Body of pancreas (tissue), 4 donors: Measurements from ENCODE around the gene GRK3.
"Not testable (repeated sequence)": the region's sequence is repeated elsewhere in the genome, so short reads cannot be mapped to it uniquely, and the experiment has no call there.

Source experiments
- POLR2A ChIP-seq, 3 donors: fragments of 450-650 bp; IDR thresholded peaks; one replicate each; pipeline ENCODE4 v1.6.1; 2016; ENCODE audit warnings: antibody characterized with exemption in 3 of 3, mild to moderate bottlenecking in 2 of 3
- TF ChIP-seq, protein P1 (sequence below), 7 experiments: fragments of 450-650 bp in 4 of 7; fragments of 200-600 bp in 3 of 7; sonication (generic) in 3 of 7; IDR thresholded peaks; one replicate each; pipeline ENCODE4 v1.5.1; 2016 to 2019; ENCODE audit warnings: antibody characterized with exemption in 7 of 7

DNA sequence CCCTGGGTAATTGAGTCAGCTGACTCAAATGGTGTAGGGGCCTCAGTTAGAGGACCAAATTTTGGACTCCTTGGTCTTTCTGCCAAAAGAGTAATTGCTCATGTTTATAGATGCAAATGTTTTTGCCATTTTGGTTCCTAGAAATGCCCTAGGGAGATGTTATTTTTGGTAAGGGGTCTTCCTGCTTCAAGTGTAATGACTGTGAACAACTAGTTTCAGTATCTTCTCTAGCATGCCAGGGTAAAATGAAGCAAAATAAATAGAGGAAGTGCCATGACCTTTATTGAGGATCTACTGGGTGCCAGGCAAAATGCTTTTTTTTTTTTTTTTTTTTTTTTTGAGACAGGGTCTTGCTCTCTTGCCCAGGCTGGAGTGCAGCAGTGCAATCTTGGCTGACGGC lies 2.5 kb upstream of the GRK3 start:
- TF ChIP-seq, protein P1, sequence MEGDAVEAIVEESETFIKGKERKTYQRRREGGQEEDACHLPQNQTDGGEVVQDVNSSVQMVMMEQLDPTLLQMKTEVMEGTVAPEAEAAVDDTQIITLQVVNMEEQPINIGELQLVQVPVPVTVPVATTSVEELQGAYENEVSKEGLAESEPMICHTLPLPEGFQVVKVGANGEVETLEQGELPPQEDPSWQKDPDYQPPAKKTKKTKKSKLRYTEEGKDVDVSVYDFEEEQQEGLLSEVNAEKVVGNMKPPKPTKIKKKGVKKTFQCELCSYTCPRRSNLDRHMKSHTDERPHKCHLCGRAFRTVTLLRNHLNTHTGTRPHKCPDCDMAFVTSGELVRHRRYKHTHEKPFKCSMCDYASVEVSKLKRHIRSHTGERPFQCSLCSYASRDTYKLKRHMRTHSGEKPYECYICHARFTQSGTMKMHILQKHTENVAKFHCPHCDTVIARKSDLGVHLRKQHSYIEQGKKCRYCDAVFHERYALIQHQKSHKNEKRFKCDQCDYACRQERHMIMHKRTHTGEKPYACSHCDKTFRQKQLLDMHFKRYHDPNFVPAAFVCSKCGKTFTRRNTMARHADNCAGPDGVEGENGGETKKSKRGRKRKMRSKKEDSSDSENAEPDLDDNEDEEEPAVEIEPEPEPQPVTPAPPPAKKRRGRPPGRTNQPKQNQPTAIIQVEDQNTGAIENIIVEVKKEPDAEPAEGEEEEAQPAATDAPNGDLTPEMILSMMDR (IDR thresholded peaks at IDR 0.05), result not testable (repeated sequence)
- not testable (repeated sequence) for TF ChIP-seq POLR2A (IDR thresholded peaks at IDR 0.05)
